Tibial nerve (tissue), 4 donors: ENCODE measurements around the gene GULP1. TPM values are rescaled to one million over a fixed set of nuclear protein-coding genes. Genes with fewer than 3 reads are reported as not detected.

Source experiments
- DNase-seq, 2 donors: peaks; one replicate each; pipeline ENCODE4 v3.0.0-alpha.2; 2019; ENCODE audit warnings: low spot score in 2 of 2
- H3K27ac ChIP-seq, 4 donors: fragments of 200-600 bp; sonication (generic) in 3 of 4; one replicate each; pipeline ENCODE4 v1.5.1; 2017 to 2019; ENCODE audit warnings: mild to moderate bottlenecking in 1 of 4
- H3K27me3 ChIP-seq, 2 donors: fragments of 200-600 bp; sonication (generic) in 1 of 2; one replicate each; pipeline versions ENCODE4 v1.5.1 to v1.6.0; 2017 to 2019
- H3K36me3 ChIP-seq, 3 donors: fragments of 200-600 bp; sonication (generic); one replicate each; pipeline ENCODE4 v1.5.1; 2018 to 2019
- H3K4me1 ChIP-seq, 4 donors: fragments of 200-600 bp; sonication (generic) in 3 of 4; one replicate each; pipeline ENCODE4 v1.5.1; 2017 to 2019
- H3K4me3 ChIP-seq, 4 donors: fragments of 200-600 bp; sonication (generic) in 3 of 4; one replicate each; pipeline ENCODE4 v1.5.1; 2017 to 2019; ENCODE audit warnings: mild to moderate bottlenecking in 1 of 4, moderate library complexity in 1 of 4
- H3K9me3 ChIP-seq, 4 donors: fragments of 200-600 bp; sonication (generic) in 3 of 4; one replicate each; pipeline ENCODE4 v1.5.1; 2017 to 2019
- CTCF ChIP-seq, 5 experiments: fragments of 200-600 bp in 3 of 5; fragments of 450-650 bp in 2 of 5; sonication (generic) in 3 of 5; IDR thresholded peaks; one replicate each; pipeline ENCODE4 v1.5.1; 2016 to 2019; ENCODE audit warnings: antibody characterized with exemption in 5 of 5, mild to moderate bottlenecking in 3 of 5, moderate library complexity in 2 of 5
- EP300 ChIP-seq, 2 donors: sonication (generic); formaldehyde crosslinking; IDR thresholded peaks; one replicate each; pipeline ENCODE4 v1.6.1; 2017; ENCODE audit warnings: antibody characterized with exemption in 2 of 2, mild to moderate bottlenecking in 1 of 2
- POLR2A ChIP-seq, 2 donors: fragments of 450-650 bp; IDR thresholded peaks; one replicate each; pipeline ENCODE4 v1.6.1; 2017; ENCODE audit warnings: antibody characterized with exemption in 2 of 2, mild to moderate bottlenecking in 2 of 2, moderate library complexity in 2 of 2
- WGBS, 2 donors: methylation state at CpG; one replicate each; pipeline ENCODE4 v1.1.5; 2018; 5-methylcytosine and 5-hydroxymethylcytosine counted together
- total RNA-seq, 4 donors: library from RNA; depleted of rRNA; stranded (reverse); fragments of >200 nt; gene quantifications; one replicate each; pipeline ENCODE4 v1.1.0, GENCODE V29; 2016

Gene GULP1
- total RNA-seq, 4 donors from 2014 or later: 63.4 to 89.2 (median 78.1) TPM

DNA sequence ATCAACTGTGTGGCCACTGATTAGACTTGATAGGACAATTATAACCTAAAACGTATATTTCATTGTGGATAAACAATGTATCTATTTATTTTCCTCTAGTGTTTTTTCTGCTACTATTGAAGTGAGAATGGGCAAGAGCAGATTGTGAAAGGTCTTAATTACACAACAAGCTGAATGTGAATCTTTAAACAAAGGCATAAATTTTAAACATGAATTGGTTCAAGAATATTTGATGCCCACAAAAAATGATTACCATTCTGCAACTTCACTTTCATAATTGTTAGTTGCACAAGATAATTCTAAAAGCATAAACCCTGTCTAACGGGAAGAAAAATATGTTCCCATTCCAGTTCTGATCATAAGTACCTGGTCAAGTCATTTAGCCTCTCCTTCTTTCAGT is 285.6 kb downstream of the GULP1 start:
- H3K4me3 ChIP-seq: no peak overlapping the region
- H3K27ac ChIP-seq: peak overlapping the region in 2 of 4 donors; percentile 48 to 50
- peaks cover 0 to 26% (median 2%) of the 10 kb centered on the region in 4 donors for H3K4me1 ChIP-seq
- DNase-seq: no peak
- no peaks in the 10 kb centered on the region for H3K36me3 ChIP-seq
- H3K9me3 ChIP-seq: no peaks in the 10 kb centered on the region
- WGBS, 2 donors: 59 to 66% methylated on average over 2 of the region's 2 CpGs
- no peaks in the 10 kb centered on the region for H3K27me3 ChIP-seq
- TF ChIP-seq CTCF (IDR thresholded peaks at IDR 0.05) (no peak), EP300 (IDR thresholded peaks at IDR 0.05) (no peak), POLR2A (IDR thresholded peaks at IDR 0.05) (no peak)

GRCh38 chr2:188580738-188581137 is 289.1 kb downstream of the GULP1 start:
- Histone ChIP-seq H3K27ac (peak overlapping the region in 1 of 4 donors; percentile 17), H3K27me3 (no peaks in the 10 kb centered on the region), H3K4me3 (no peak overlapping the region), H3K9me3 (no peaks in the 10 kb centered on the region), H3K36me3 (peaks cover 0 to 9% (median 0%) of the 10 kb centered on the region in 3 donors), H3K4me1 (peaks cover 0 to 22% (median 2%) of the 10 kb centered on the region in 4 donors)
- TF ChIP-seq CTCF (IDR thresholded peaks at IDR 0.05): no peak
- TF ChIP-seq POLR2A (IDR thresholded peaks at IDR 0.05): no peak
- no peak for TF ChIP-seq EP300 (IDR thresholded peaks at IDR 0.05)
- no peak for DNase-seq
- WGBS, 2 donors: 59 to 62% methylated on average over 5 of the region's 5 CpGs

GRCh38 chr2:188582211-188582610 is 290.5 kb downstream of the GULP1 start:
- WGBS, 2 donors: 94 to 96% methylated on average over 2 of the region's 2 CpGs
- Histone ChIP-seq H3K27ac (no peak overlapping the region), H3K27me3 (no peaks in the 10 kb centered on the region)

DNA sequence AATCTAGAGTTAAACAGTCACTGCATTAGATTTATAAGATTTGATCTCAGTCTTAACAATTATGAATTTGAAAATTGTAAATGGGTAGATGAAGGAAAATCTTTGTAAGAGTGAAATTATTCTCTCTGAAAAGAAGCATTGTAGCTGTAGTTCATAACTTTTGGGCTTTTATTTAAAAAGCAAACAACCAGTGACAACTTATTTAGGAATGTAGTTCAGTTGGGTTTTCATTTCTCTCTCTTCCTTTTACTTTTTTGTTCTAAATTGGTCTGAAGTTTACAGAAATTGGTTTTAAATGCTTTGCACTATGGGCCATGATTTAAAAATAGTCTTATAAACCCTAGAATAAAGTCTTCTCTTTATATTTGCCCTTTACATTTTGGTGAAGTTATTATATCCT is 296.6 kb downstream of the GULP1 start:
- no peaks in the 10 kb centered on the region for H3K9me3 ChIP-seq
- no peaks in the 10 kb centered on the region for H3K4me1 ChIP-seq
- no peaks in the 10 kb centered on the region for H3K27me3 ChIP-seq
- H3K36me3 ChIP-seq: peaks cover 0 to 17% (median 0%) of the 10 kb centered on the region in 3 donors
- no peak overlapping the region for H3K4me3 ChIP-seq
- H3K27ac ChIP-seq: peak overlapping the region in 2 of 4 donors; percentile 25 to 66
- TF ChIP-seq EP300 (IDR thresholded peaks at IDR 0.05): no peak
- no peak for TF ChIP-seq CTCF (IDR thresholded peaks at IDR 0.05)
- TF ChIP-seq POLR2A (IDR thresholded peaks at IDR 0.05): no peak
- no peak for DNase-seq

More at GRCh38 chr2:188582211-188582610, 290.5 kb downstream of the GULP1 start:
- peaks cover 0 to 11% (median 0%) of the 10 kb centered on the region in 3 donors for H3K36me3 ChIP-seq
- H3K4me3 ChIP-seq: no peak overlapping the region
- H3K4me1 ChIP-seq: peaks cover 0 to 12% (median 0%) of the 10 kb centered on the region in 4 donors
- H3K9me3 ChIP-seq: no peaks in the 10 kb centered on the region
- DNase-seq: no peak
- TF ChIP-seq EP300 (IDR thresholded peaks at IDR 0.05): no peak
- TF ChIP-seq CTCF (IDR thresholded peaks at IDR 0.05): no peak
- TF ChIP-seq POLR2A (IDR thresholded peaks at IDR 0.05): no peak

GRCh38 chr2:188596054-188596453 is 304.4 kb downstream of the GULP1 start:
- TF ChIP-seq CTCF (IDR thresholded peaks at IDR 0.05) (no peak), EP300 (IDR thresholded peaks at IDR 0.05) (no peak), POLR2A (IDR thresholded peaks at IDR 0.05) (no peak)
- no peak for DNase-seq
- Histone ChIP-seq H3K9me3 (no peaks in the 10 kb centered on the region), H3K27ac (no peak overlapping the region), H3K36me3 (no peaks in the 10 kb centered on the region), H3K4me1 (peaks cover 0 to 44% (median 14%) of the 10 kb centered on the region in 4 donors), H3K4me3 (no peak overlapping the region), H3K27me3 (no peaks in the 10 kb centered on the region)
- 36 to 46% methylated on average over 1 of the region's 1 CpG for WGBS, 2 donors
